WI38 (cell line): ENCODE results near the gene CYP2R1.

Source experiments
- H3K4me3 ChIP-seq: 2 replicates; pipeline ENCODE4 v1.5.1; 2011; ENCODE audit warnings: low read depth, mild to moderate bottlenecking, control low read depth, low read length
- CTCF ChIP-seq: IDR thresholded peaks from 2 replicates; pipeline ENCODE4 v1.5.1; 2012; ENCODE audit warnings: low read depth, mild to moderate bottlenecking, control low read depth, low read length

Gene CYP2R1

GRCh38 chr11:14892036-14892556, at the start of gene CYP2R1:
Gene CYP2R1 (minus strand): TSS chr11:14892231. CDS start chr11:14892205, 26 bp downstream.
- no peak for TF ChIP-seq CTCF
- peak within 1 kb of the TSS; percentile 60 for H3K4me3 ChIP-seq

GRCh38 chr11:14938936-14939335, 46.9 kb upstream of the CYP2R1 start:
- no peak overlapping the region for H3K4me3 ChIP-seq
- no peak for TF ChIP-seq CTCF

GRCh38 chr11:14934641-14935351, 42.8 kb upstream of the CYP2R1 start:
- TF ChIP-seq CTCF: no peak
- no peak overlapping the region for H3K4me3 ChIP-seq

GRCh38 chr11:14932447-14932846, 40.4 kb upstream of the CYP2R1 start:
- no peak overlapping the region for H3K4me3 ChIP-seq
- no peak for TF ChIP-seq CTCF

GRCh38 chr11:14930369-14930768, 38.3 kb upstream of the CYP2R1 start:
- H3K4me3 ChIP-seq: no peak overlapping the region

GRCh38 chr11:14927146-14927545, 35.1 kb upstream of the CYP2R1 start:
- H3K4me3 ChIP-seq: no peak overlapping the region
- TF ChIP-seq CTCF: no peak

More at GRCh38 chr11:14930369-14930768, 38.3 kb upstream of the CYP2R1 start:
- TF ChIP-seq CTCF: no peak

- H3K4me3 ChIP-seq: no peak overlapping the region
- TF ChIP-seq CTCF: no peak
These were observed 32.3 kb upstream of the CYP2R1 start for GRCh38 chr11:14924318-14924717.
